ENCODE results near the gene AGBL3.

The AGBL3 gene

GRCh38 chr7:134992626-134993179 lies 6.4 kb downstream of the AGBL3 start:
- TF ChIP-seq RAD21 (IDR thresholded peaks at IDR 0.05; ENCODE audit: low read depth) (no peak), EP300 (IDR thresholded peaks at IDR 0.05; ENCODE audit: borderline replicate concordance) (no peak), USF1 (IDR thresholded peaks at IDR 0.05) (no peak), REST (IDR thresholded peaks at IDR 0.05; ENCODE audit: low read depth) (no peak), NFIC (IDR thresholded peaks at IDR 0.05) (no peak), YY1 (IDR thresholded peaks at IDR 0.05; ENCODE audit: low read depth) (no peak), TCF12 (IDR thresholded peaks at IDR 0.05; ENCODE audit: low read depth) (no peak), TAF1 (IDR thresholded peaks at IDR 0.05; ENCODE audit: low read depth) (no peak), ZBTB7A (IDR thresholded peaks at IDR 0.05; ENCODE audit: low read depth) (no peak), CEBPB (IDR thresholded peaks at IDR 0.05) (no peak), FOXM1 (IDR thresholded peaks at IDR 0.05; ENCODE audit: borderline replicate concordance, low read depth) (no peak), EGR1 (IDR thresholded peaks at IDR 0.05) (no peak)

GRCh38 chr7:134993877-134994456 lies 7.7 kb downstream of the AGBL3 start:
- TF ChIP-seq YY1 (IDR thresholded peaks at IDR 0.05; ENCODE audit: low read depth) (no peak), TEAD4 (IDR thresholded peaks at IDR 0.05) (no peak)

- no peak for TF ChIP-seq REST (IDR thresholded peaks at IDR 0.05; ENCODE audit: low read depth)
- no peak for TF ChIP-seq MAX (IDR thresholded peaks at IDR 0.05)
- no peak for TF ChIP-seq CREB1 (IDR thresholded peaks at IDR 0.05; ENCODE audit: low read depth)
- no peak for TF ChIP-seq ZBTB7A (IDR thresholded peaks at IDR 0.05; ENCODE audit: low read depth)
- TF ChIP-seq RAD21 (IDR thresholded peaks at IDR 0.05; ENCODE audit: low read depth) = no peak
- TF ChIP-seq EGR1 (IDR thresholded peaks at IDR 0.05) = no peak
- no peak for TF ChIP-seq TAF1 (IDR thresholded peaks at IDR 0.05; ENCODE audit: low read depth)
- TF ChIP-seq YY1 (IDR thresholded peaks at IDR 0.05; ENCODE audit: low read depth) = no peak
- no peak for TF ChIP-seq FOXM1 (IDR thresholded peaks at IDR 0.05; ENCODE audit: borderline replicate concordance, low read depth)
- TF ChIP-seq TEAD4 (IDR thresholded peaks at IDR 0.05) = no peak
- no peak for TF ChIP-seq TCF12 (IDR thresholded peaks at IDR 0.05; ENCODE audit: low read depth)
- TF ChIP-seq USF1 (IDR thresholded peaks at IDR 0.05) = no peak
- TF ChIP-seq NFIC (IDR thresholded peaks at IDR 0.05) = no peak
- TF ChIP-seq EP300 (IDR thresholded peaks at IDR 0.05; ENCODE audit: borderline replicate concordance) = no peak
- no peak for TF ChIP-seq CEBPB (IDR thresholded peaks at IDR 0.05)
These were observed 9.2 kb downstream of the AGBL3 start for GRCh38 chr7:134995239-134996096.

- TF ChIP-seq CREB1 (IDR thresholded peaks at IDR 0.05; ENCODE audit: low read depth) = no peak
- no peak for TF ChIP-seq YY1 (IDR thresholded peaks at IDR 0.05; ENCODE audit: low read depth)
- no peak for TF ChIP-seq MAX (IDR thresholded peaks at IDR 0.05)
- TF ChIP-seq REST (IDR thresholded peaks at IDR 0.05; ENCODE audit: low read depth) = no peak
- TF ChIP-seq NFIC (IDR thresholded peaks at IDR 0.05) = no peak
- no peak for TF ChIP-seq CEBPB (IDR thresholded peaks at IDR 0.05)
- no peak for TF ChIP-seq USF1 (IDR thresholded peaks at IDR 0.05)
- no peak for TF ChIP-seq ZBTB7A (IDR thresholded peaks at IDR 0.05; ENCODE audit: low read depth)
- no peak for TF ChIP-seq EGR1 (IDR thresholded peaks at IDR 0.05)
- no peak for TF ChIP-seq RAD21 (IDR thresholded peaks at IDR 0.05; ENCODE audit: low read depth)
- TF ChIP-seq TAF1 (IDR thresholded peaks at IDR 0.05; ENCODE audit: low read depth) = no peak
- TF ChIP-seq EP300 (IDR thresholded peaks at IDR 0.05; ENCODE audit: borderline replicate concordance) = no peak
- TF ChIP-seq FOXM1 (IDR thresholded peaks at IDR 0.05; ENCODE audit: borderline replicate concordance, low read depth) = no peak
- no peak for TF ChIP-seq TEAD4 (IDR thresholded peaks at IDR 0.05)
- TF ChIP-seq TCF12 (IDR thresholded peaks at IDR 0.05; ENCODE audit: low read depth) = no peak
These were observed 9.8 kb downstream of the AGBL3 start for GRCh38 chr7:134996097-134996550.

Data from Ishikawa (cell line).